ENCODE results near the gene HEBP1.

DNA sequence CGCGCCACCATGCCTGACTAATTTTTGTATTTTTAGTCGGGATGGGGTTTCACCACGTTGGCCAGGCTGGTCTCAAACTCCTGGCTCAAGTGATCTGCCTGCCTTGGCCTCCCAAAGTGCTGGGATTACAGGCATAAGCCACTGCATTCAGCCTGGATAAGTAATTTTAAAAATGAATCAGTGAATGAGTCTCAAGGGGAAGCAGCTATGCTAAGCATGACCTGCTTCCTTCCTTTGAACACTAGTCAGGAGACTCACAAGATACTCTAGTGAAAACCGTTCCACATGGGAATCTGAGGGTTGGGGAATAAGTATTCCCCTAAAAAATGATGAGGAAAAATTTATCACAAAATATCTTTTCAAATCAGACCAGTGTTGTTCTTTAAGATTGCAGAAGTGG is 33.4 kb upstream of the HEBP1 start:
- TF ChIP-seq, protein P1, sequence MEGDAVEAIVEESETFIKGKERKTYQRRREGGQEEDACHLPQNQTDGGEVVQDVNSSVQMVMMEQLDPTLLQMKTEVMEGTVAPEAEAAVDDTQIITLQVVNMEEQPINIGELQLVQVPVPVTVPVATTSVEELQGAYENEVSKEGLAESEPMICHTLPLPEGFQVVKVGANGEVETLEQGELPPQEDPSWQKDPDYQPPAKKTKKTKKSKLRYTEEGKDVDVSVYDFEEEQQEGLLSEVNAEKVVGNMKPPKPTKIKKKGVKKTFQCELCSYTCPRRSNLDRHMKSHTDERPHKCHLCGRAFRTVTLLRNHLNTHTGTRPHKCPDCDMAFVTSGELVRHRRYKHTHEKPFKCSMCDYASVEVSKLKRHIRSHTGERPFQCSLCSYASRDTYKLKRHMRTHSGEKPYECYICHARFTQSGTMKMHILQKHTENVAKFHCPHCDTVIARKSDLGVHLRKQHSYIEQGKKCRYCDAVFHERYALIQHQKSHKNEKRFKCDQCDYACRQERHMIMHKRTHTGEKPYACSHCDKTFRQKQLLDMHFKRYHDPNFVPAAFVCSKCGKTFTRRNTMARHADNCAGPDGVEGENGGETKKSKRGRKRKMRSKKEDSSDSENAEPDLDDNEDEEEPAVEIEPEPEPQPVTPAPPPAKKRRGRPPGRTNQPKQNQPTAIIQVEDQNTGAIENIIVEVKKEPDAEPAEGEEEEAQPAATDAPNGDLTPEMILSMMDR (IDR thresholded peaks at IDR 0.05) = no peak
- no peak for TF ChIP-seq POLR2A (IDR thresholded peaks at IDR 0.05)

All from upper lobe of left lung (tissue), 4 donors.